ENCODE data around the gene MLXIP. TPM values are rescaled to one million over a fixed set of nuclear protein-coding genes. Genes with fewer than 3 reads are reported as not detected.

Gene MLXIP
- total and polyA plus RNA-seq, 2 of the 13 experiments (the other 11 are each of a cell fraction or from before 2014, with no cell fraction given): 5.3 to 6.7 TPM

DNA sequence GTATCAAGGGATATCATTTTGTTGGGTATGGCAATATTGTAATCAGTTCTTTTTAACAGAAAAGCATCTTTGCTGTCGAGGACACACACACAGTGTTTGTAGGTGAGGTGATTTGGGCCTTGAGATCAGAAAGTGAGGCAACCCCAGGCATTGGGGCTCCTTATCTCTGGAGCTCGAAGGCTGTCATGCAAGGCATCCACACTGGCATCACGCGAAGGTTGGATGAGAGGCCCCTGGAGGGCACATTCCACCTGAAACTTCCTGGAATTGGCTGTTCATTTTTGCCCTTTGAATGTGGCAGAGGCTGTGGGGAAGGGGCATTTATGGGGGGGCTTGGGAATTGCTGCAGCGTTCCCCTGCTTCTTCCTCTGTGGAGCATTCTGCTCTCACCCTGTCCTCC lies 49.9 kb downstream of the MLXIP start:
- no peak overlapping the region for H3K27ac ChIP-seq (ENCODE audit: extremely low read length, insufficient read depth, low read length)
- ATAC-seq (no peak), FAIRE-seq (no peak), DNase-seq (ENCODE audit: low spot score) (no peak)
- H2AFZ ChIP-seq (ENCODE audit: low read length): no peak overlapping the region
- H3K4me1 ChIP-seq (ENCODE audit: insufficient read depth, low read length): peaks cover 31% of the 10 kb centered on the region
- intact Hi-C loops (cut with micrococcal nuclease; ENCODE audit: unreplicated experiment) (loop anchor here (10.0 kb wide), 1 partner anchor 174 kb away; no protein-coding TSS in a partner anchor), in situ Hi-C loops (cut with HindIII; ENCODE audit: extremely low pct_ligation_motif_present, low pct_unique_long_range_greater_than_20kb) (no loop called here)
- CTCF ChIA-PET (ENCODE audit: low intra/inter-chr PET ratio, low total read pairs): no interaction called here
- no peaks in the 10 kb centered on the region for H3K27me3 ChIP-seq (ENCODE audit: control insufficient read depth in 1 of 2, insufficient read depth in 2 of 2, low read length in 2 of 2)
- H3K9me3 ChIP-seq (ENCODE audit: low read length): no peaks in the 10 kb centered on the region
- H3K4me3 ChIP-seq (replicated peaks in 1 of 3; ENCODE audit: insufficient read depth in 1 of 3, low read depth in 2 of 3, low read length in 3 of 3): no peak overlapping the region
- peaks cover 19 to 52% of the 10 kb centered on the region in 2 experiments; a peak in 4 of 5 replicates for H3K36me3 ChIP-seq (replicated peaks in 1 of 2; ENCODE audit: control insufficient read depth in 1 of 2, insufficient read depth in 2 of 2, low read length in 2 of 2)
- H3K9ac ChIP-seq (ENCODE audit: insufficient read depth, low read depth, low read length): no peak overlapping the region
- BruUV-seq (replicated peaks): no TSS peak
- no peak overlapping the region for H3K4me2 ChIP-seq (ENCODE audit: low read depth, low read length)
- POLR2A ChIA-PET: no interaction called here
- H4K20me1 ChIP-seq (ENCODE audit: insufficient read depth, low read length): 0 out of 2 replicates have a peak, but pooled peaks cover 3% of the 10 kb centered on the region
- H3K79me2 ChIP-seq (ENCODE audit: insufficient read depth, low read length): peaks cover 3% of the 10 kb centered on the region
- TF ChIP-seq KDM1A (CRISPR knock-in tag; IDR thresholded peaks at IDR 0.05): no peak
- TF ChIP-seq, protein P1, sequence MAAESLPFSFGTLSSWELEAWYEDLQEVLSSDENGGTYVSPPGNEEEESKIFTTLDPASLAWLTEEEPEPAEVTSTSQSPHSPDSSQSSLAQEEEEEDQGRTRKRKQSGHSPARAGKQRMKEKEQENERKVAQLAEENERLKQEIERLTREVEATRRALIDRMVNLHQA (CRISPR knock-in tag; IDR thresholded peaks at IDR 0.05): no peak
- TF ChIP-seq CAMTA2 (CRISPR knock-in tag; IDR thresholded peaks at IDR 0.05; ENCODE audit: borderline replicate concordance): no peak
- WGBS (ENCODE audit: low lambda C conversion rate): 96% methylated on average over 5 of the region's 5 CpGs

DNA sequence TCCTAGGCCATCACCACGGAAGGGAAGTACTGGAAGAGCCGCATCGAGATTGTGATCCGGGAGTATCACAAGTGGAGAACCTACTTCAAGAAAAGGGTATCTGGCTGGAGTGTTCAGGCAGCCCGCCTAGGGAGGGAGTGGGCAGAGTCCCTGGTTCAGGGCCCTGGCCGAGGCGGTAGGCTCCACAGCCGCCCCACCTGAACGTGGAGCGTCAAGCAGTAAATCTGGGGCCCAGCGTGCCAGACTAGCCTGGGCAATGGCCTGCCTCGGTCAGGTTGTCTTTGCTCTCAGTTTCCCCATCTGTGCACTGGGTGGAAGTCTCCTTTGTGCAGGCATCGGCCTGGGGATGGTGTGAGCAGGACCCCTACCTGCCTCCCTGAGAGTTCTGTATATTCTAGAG lies 50.6 kb downstream of the MLXIP start:
- POLR2A ChIA-PET: no interaction called here
- no peak overlapping the region for H3K9ac ChIP-seq (ENCODE audit: insufficient read depth, low read depth, low read length)
- H3K4me3 ChIP-seq (replicated peaks in 1 of 3; ENCODE audit: insufficient read depth in 1 of 3, low read depth in 2 of 3, low read length in 3 of 3): no peak overlapping the region
- intact Hi-C loops (cut with micrococcal nuclease; ENCODE audit: unreplicated experiment) (loop anchor here (10.0 kb wide), 1 partner anchor 174 kb away; no protein-coding TSS in a partner anchor), in situ Hi-C loops (cut with HindIII; ENCODE audit: extremely low pct_ligation_motif_present, low pct_unique_long_range_greater_than_20kb) (no loop called here)
- 96% methylated on average over 10 of the region's 13 CpGs for WGBS (ENCODE audit: low lambda C conversion rate)
- H3K4me2 ChIP-seq (ENCODE audit: low read depth, low read length): no peak overlapping the region
- BruUV-seq (replicated peaks): no TSS peak
- H3K27me3 ChIP-seq (ENCODE audit: control insufficient read depth in 1 of 2, insufficient read depth in 2 of 2, low read length in 2 of 2): no peaks in the 10 kb centered on the region
- 0 out of 2 replicates have a peak, but pooled peaks cover 3% of the 10 kb centered on the region for H4K20me1 ChIP-seq (ENCODE audit: insufficient read depth, low read length)
- no peak for ATAC-seq
- H3K36me3 ChIP-seq (replicated peaks in 1 of 2; ENCODE audit: control insufficient read depth in 1 of 2, insufficient read depth in 2 of 2, low read length in 2 of 2): peaks cover 19 to 52% of the 10 kb centered on the region in 2 experiments; a peak in 4 of 5 replicates
- H2AFZ ChIP-seq (ENCODE audit: low read length): no peak overlapping the region
- no peak for DNase-seq (ENCODE audit: low spot score)
- TF ChIP-seq GLI4 (CRISPR knock-in tag; IDR thresholded peaks at IDR 0.05; ENCODE audit: borderline replicate concordance) (no peak), SAFB2 (CRISPR knock-in tag; IDR thresholded peaks at IDR 0.05; ENCODE audit: borderline replicate concordance, low read depth) (no peak), ZNF776 (CRISPR knock-in tag; IDR thresholded peaks at IDR 0.05) (no peak), MBD4 (IDR thresholded peaks at IDR 0.05; ENCODE audit: borderline replicate concordance, low read length) (no peak), GTF3A (CRISPR knock-in tag; conservative IDR thresholded peaks at IDR 0.05) (no peak), SP5 (CRISPR knock-in tag; IDR thresholded peaks at IDR 0.05; ENCODE audit: borderline replicate concordance, low read depth) (no peak), ZNF564 (CRISPR knock-in tag; IDR thresholded peaks at IDR 0.05) (no peak), ZFP1 (CRISPR knock-in tag; IDR thresholded peaks at IDR 0.05) (no peak), ZNF644 (CRISPR knock-in tag; IDR thresholded peaks at IDR 0.05; ENCODE audit: low read depth) (no peak), ZFX (CRISPR knock-in tag; IDR thresholded peaks at IDR 0.05; ENCODE audit: low read depth) (no peak), ZNF547 (CRISPR knock-in tag; IDR thresholded peaks at IDR 0.05) (no peak), ZNF496 (CRISPR knock-in tag; IDR thresholded peaks at IDR 0.05; ENCODE audit: insufficient replicate concordance) (no peak), ZNF446 (CRISPR knock-in tag; IDR thresholded peaks at IDR 0.05) (no peak), ADNP (CRISPR knock-in tag; IDR thresholded peaks at IDR 0.05) (no peak)
- TF ChIP-seq, protein P2, sequence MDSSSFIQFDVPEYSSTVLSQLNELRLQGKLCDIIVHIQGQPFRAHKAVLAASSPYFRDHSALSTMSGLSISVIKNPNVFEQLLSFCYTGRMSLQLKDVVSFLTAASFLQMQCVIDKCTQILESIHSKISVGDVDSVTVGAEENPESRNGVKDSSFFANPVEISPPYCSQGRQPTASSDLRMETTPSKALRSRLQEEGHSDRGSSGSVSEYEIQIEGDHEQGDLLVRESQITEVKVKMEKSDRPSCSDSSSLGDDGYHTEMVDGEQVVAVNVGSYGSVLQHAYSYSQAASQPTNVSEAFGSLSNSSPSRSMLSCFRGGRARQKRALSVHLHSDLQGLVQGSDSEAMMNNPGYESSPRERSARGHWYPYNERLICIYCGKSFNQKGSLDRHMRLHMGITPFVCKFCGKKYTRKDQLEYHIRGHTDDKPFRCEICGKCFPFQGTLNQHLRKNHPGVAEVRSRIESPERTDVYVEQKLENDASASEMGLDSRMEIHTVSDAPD (CRISPR knock-in tag; IDR thresholded peaks at IDR 0.05): no peak
- TF ChIP-seq, protein P3, sequence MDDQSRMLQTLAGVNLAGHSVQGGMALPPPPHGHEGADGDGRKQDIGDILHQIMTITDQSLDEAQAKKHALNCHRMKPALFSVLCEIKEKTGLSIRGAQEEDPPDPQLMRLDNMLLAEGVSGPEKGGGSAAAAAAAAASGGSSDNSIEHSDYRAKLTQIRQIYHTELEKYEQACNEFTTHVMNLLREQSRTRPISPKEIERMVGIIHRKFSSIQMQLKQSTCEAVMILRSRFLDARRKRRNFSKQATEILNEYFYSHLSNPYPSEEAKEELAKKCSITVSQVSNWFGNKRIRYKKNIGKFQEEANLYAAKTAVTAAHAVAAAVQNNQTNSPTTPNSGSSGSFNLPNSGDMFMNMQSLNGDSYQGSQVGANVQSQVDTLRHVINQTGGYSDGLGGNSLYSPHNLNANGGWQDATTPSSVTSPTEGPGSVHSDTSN (CRISPR knock-in tag; IDR thresholded peaks at IDR 0.05; ENCODE audit: borderline replicate concordance): no peak
- FAIRE-seq: no peak
- peaks cover 28% of the 10 kb centered on the region for H3K4me1 ChIP-seq (ENCODE audit: insufficient read depth, low read length)
- CTCF ChIA-PET (ENCODE audit: low intra/inter-chr PET ratio, low total read pairs): no interaction called here
- no peak overlapping the region for H3K27ac ChIP-seq (ENCODE audit: extremely low read length, insufficient read depth, low read length)
- H3K9me3 ChIP-seq (ENCODE audit: low read length): no peaks in the 10 kb centered on the region
- peaks cover 3% of the 10 kb centered on the region for H3K79me2 ChIP-seq (ENCODE audit: insufficient read depth, low read length)
